HEK293 (cell line): Measurements from ENCODE around the gene ENTREP1.

Source experiments
- CTCF ChIP-seq: fragments of 450-650 bp; formaldehyde crosslinking; IDR thresholded peaks from 2 replicates; pipeline ENCODE4 v1.5.1; 2016; ENCODE audit warnings: missing biosample characterization, missing genetic modification characterization
- TCF7L2 ChIP-seq: IDR thresholded peaks from 2 replicates; pipeline ENCODE4 v1.6.1; 2011; ENCODE audit warnings: low read depth, mild to moderate bottlenecking, inconsistent platforms, low read length, moderate library complexity, borderline replicate concordance

- TF ChIP-seq TCF7L2, result no peak
- TF ChIP-seq CTCF, result no peak
Observed at GRCh38 chr9:69313175-69313574, 11.8 kb upstream of the ENTREP1 start.
